HEK293T (cell line): Measurements from ENCODE around the gene MLXIPL.

Experiments
- CTCF ChIA-PET: fragments of 350-600 bp; formaldehyde crosslinking; extraction: SDS; loops from one replicate; lab custom pipeline; 2021; ENCODE audit warnings: antibody characterized with exemption, inconsistent platforms; lab: Yijun Ruan, JAX
- POLR2A ChIA-PET: fragments of 350-600 bp; formaldehyde crosslinking; extraction: SDS; loops from one replicate; lab custom pipeline; 2020; ENCODE audit warnings: antibody characterized with exemption, inconsistent platforms; lab: Yijun Ruan, JAX
- DNase-seq: peaks from one replicate; pipeline ENCODE4 v3.0.0; 2012; ENCODE audit warnings: mixed read lengths; ENCODE audit errors: extremely low spot score
- ARNT ChIP-seq: fragments of 450-650 bp; IDR thresholded peaks from 2 replicates; pipeline ENCODE4 v1.6.1; 2017; ENCODE audit warnings: mild to moderate bottlenecking
- BHLHE40 ChIP-seq: fragments of 450-650 bp; IDR thresholded peaks from 2 replicates; pipeline ENCODE4 v1.6.1; 2016; ENCODE audit warnings: mild to moderate bottlenecking, moderate library complexity, borderline replicate concordance
- CTBP1 ChIP-seq: fragments of 450-650 bp; IDR thresholded peaks from 2 replicates; pipeline ENCODE4 v1.6.1; 2016; ENCODE audit warnings: borderline replicate concordance
- ELF4 ChIP-seq: fragments of 450-650 bp; IDR thresholded peaks from 2 replicates; pipeline ENCODE4 v1.6.1; 2017; ENCODE audit warnings: antibody characterized with exemption
- FOXA1 ChIP-seq: fragments of 450-650 bp; IDR thresholded peaks from 2 replicates; pipeline ENCODE4 v1.6.1; 2016; ENCODE audit warnings: mild to moderate bottlenecking
- FOXK2 ChIP-seq: fragments of 450-650 bp; IDR thresholded peaks from 2 replicates; pipeline ENCODE4 v1.6.1; 2016; ENCODE audit warnings: mild to moderate bottlenecking
- FOXM1 ChIP-seq: fragments of 450-650 bp; IDR thresholded peaks from 2 replicates; pipeline ENCODE4 v1.6.1; 2017; ENCODE audit warnings: mild to moderate bottlenecking, borderline replicate concordance
- HDGF ChIP-seq: fragments of 450-650 bp; IDR thresholded peaks from 2 replicates; pipeline ENCODE4 v1.6.1; 2017; ENCODE audit warnings: antibody characterized with exemption, borderline replicate concordance
- L3MBTL2 ChIP-seq: fragments of 450-650 bp; conservative IDR thresholded peaks from 2 replicates; pipeline ENCODE4 v1.6.1; 2016; ENCODE audit warnings: mild to moderate bottlenecking
- LEF1 ChIP-seq: fragments of 450-650 bp; IDR thresholded peaks from 2 replicates; pipeline ENCODE4 v1.6.1; 2017; ENCODE audit warnings: mild to moderate bottlenecking, borderline replicate concordance
- NFRKB ChIP-seq: fragments of 450-650 bp; IDR thresholded peaks from 2 replicates; pipeline ENCODE4 v1.6.1; 2016; ENCODE audit warnings: mild to moderate bottlenecking, moderate library complexity
- PKNOX1 ChIP-seq: fragments of 450-650 bp; IDR thresholded peaks from 2 replicates; pipeline ENCODE4 v1.6.1; 2016
- SP1 ChIP-seq: fragments of 450-650 bp; IDR thresholded peaks from 2 replicates; pipeline ENCODE4 v1.6.1; 2017
- SUZ12 ChIP-seq: fragments of 450-650 bp; IDR thresholded peaks from 2 replicates; pipeline ENCODE4 v1.6.1; 2016; ENCODE audit warnings: mild to moderate bottlenecking
- TARDBP ChIP-seq: fragments of 450-650 bp; IDR thresholded peaks from 2 replicates; pipeline ENCODE4 v1.6.1; 2016
- ZNF384 ChIP-seq: fragments of 450-650 bp; IDR thresholded peaks from 2 replicates; pipeline ENCODE4 v1.6.1; 2016

The MLXIPL gene

GRCh38 chr7:73650524-73650923 lies 26.2 kb upstream of the MLXIPL start:
- no peak for TF ChIP-seq TARDBP
- no peak for TF ChIP-seq L3MBTL2
- TF ChIP-seq FOXA1 = no peak
- no peak for TF ChIP-seq PKNOX1
- TF ChIP-seq HDGF = no peak
- TF ChIP-seq FOXM1 = no peak
- TF ChIP-seq NFRKB = no peak
- TF ChIP-seq FOXK2 = no peak
- no peak for TF ChIP-seq SUZ12
- TF ChIP-seq ELF4 = no peak
- no peak for DNase-seq
- POLR2A ChIA-PET = no interaction called here
- CTCF ChIA-PET = no interaction called here

- DNase-seq = no peak
- ChIA-PET CTCF (no interaction called here), POLR2A (no interaction called here)
- TF ChIP-seq CTBP1 = no peak
- no peak for TF ChIP-seq BHLHE40
- no peak for TF ChIP-seq ELF4
- TF ChIP-seq LEF1 = no peak
- no peak for TF ChIP-seq PKNOX1
- no peak for TF ChIP-seq ARNT
- TF ChIP-seq SUZ12 = no peak
- no peak for TF ChIP-seq L3MBTL2
Measured at GRCh38 chr7:73649576-73649975, 25.3 kb upstream of the MLXIPL start.

GRCh38 chr7:73648593-73649332 lies 24.4 kb upstream of the MLXIPL start:
- ChIA-PET POLR2A (no interaction called here), CTCF (no interaction called here)
- TF ChIP-seq BHLHE40 = no peak
- TF ChIP-seq ELF4 = no peak
- TF ChIP-seq PKNOX1 = no peak
- no peak for TF ChIP-seq FOXA1
- TF ChIP-seq LEF1 = no peak
- no peak for TF ChIP-seq ARNT
- TF ChIP-seq L3MBTL2 = no peak
- TF ChIP-seq SP1 = no peak
- TF ChIP-seq TARDBP = no peak
- TF ChIP-seq SUZ12 = no peak
- no peak for TF ChIP-seq FOXM1
- TF ChIP-seq NFRKB = no peak
- TF ChIP-seq FOXK2 = no peak
- no peak for TF ChIP-seq ZNF384
- TF ChIP-seq HDGF = no peak
- no peak for TF ChIP-seq CTBP1
- no peak for DNase-seq

GRCh38 chr7:73647725-73648592 lies 23.6 kb upstream of the MLXIPL start:
- POLR2A ChIA-PET = no interaction called here
- CTCF ChIA-PET = no interaction called here
- DNase-seq = peak; percentile 66
- TF ChIP-seq CTBP1 = no peak
- no peak for TF ChIP-seq ELF4
- no peak for TF ChIP-seq NFRKB
- no peak for TF ChIP-seq ARNT
- no peak for TF ChIP-seq HDGF
- TF ChIP-seq L3MBTL2 = no peak
- no peak for TF ChIP-seq BHLHE40
- TF ChIP-seq TARDBP = no peak
- no peak for TF ChIP-seq PKNOX1

- POLR2A ChIA-PET = interaction anchor here (1.4 kb wide), 1 partner anchor 28 kb away, joined by 3 read pairs; no protein-coding TSS in a partner anchor
- CTCF ChIA-PET = no interaction called here
- TF ChIP-seq FOXA1 (no peak), NFRKB (no peak), SP1 (no peak), CTBP1 (no peak), HDGF (no peak), FOXK2 (no peak), ELF4 (no peak), SUZ12 (no peak), BHLHE40 (no peak), TARDBP (no peak), ZNF384 (no peak), L3MBTL2 (no peak), ARNT (no peak)
- DNase-seq = no peak
Measured at GRCh38 chr7:73646785-73647724, 22.7 kb upstream of the MLXIPL start.
